Dendritic cell treated with granulocyte-macrophage colony-stimulating factor and Interleukin-4, amounts not matched to agents 40 ng/mL and 50 ng/mL, for 4 days (primary cell): ENCODE measurements around the gene SLMAP.

Experiments
- H3K27ac Mint-ChIP-seq: one replicate; pipeline ENCODE4 v1.8.0; 2022; ENCODE audit warnings: mild to moderate bottlenecking, mixed read lengths
- H3K27me3 Mint-ChIP-seq: one replicate; pipeline ENCODE4 v1.8.0; 2022; ENCODE audit warnings: mild to moderate bottlenecking, mixed read lengths
- H3K36me3 Mint-ChIP-seq: one replicate; pipeline ENCODE4 v1.8.0; 2022; ENCODE audit warnings: low read depth, mixed read lengths
- H3K4me1 Mint-ChIP-seq: one replicate; pipeline ENCODE4 v1.8.0; 2022; ENCODE audit warnings: low read depth, mixed read lengths
- H3K4me3 Mint-ChIP-seq: one replicate; pipeline ENCODE4 v1.8.0; 2022; ENCODE audit warnings: mild to moderate bottlenecking, moderate library complexity, mixed read lengths
- H3K9me3 Mint-ChIP-seq: one replicate; pipeline ENCODE4 v1.8.0; 2022; ENCODE audit warnings: mixed read lengths
- intact Hi-C: fragments of 100-400 bp; cut with micrococcal nuclease; formaldehyde crosslinking; loops from one replicate; pipeline ENCODE4 v1.15.0; 2022

SLMAP gene

DNA sequence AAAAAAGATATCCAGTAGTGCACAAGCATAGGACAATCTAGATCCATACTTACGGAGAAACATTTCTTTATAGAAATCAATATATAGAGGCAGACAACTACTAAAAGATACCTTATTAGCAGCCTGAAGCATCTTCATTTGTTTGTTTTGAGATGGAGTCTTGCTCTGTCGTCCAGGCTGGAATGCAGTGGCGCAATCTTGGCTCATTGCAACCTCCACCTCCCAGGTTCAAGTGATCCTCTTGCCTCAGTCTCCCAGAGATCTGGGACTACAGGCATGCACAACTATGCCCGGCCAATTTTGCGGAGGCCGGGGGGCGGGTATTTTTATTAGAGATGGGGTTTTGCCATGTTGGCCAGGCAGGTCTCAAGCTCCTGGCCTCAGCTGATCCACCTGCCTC is 18.3 kb upstream of the SLMAP start:
- peaks cover 6% of the 10 kb centered on the region for H3K4me1 Mint-ChIP-seq
- intact Hi-C loops, result no loop called here
- no peaks in the 10 kb centered on the region for H3K36me3 Mint-ChIP-seq
- H3K27ac Mint-ChIP-seq, result no peak overlapping the region
- H3K27me3 Mint-ChIP-seq, result no peaks in the 10 kb centered on the region
- H3K9me3 Mint-ChIP-seq, result no peaks in the 10 kb centered on the region
- H3K4me3 Mint-ChIP-seq, result no peak overlapping the region

DNA sequence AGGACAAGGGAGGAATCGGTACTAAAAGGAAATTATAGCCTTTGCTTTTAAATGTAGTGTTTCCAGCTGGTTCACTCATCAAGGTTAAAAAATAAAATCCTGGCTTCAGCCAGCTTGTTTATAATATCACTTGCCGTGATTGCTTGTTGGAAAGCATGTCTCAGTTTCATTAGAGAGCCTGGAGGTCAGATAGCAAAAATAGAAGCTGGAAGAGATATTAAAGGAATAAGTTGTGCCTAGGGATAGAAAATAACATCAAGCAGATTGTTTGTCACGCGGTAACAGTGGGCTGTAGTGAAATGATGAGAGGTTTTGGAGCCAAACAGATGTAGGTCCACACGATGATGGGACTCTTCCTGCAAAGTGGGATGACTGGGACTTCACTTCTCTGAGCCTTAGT is 17.7 kb upstream of the SLMAP start:
- Mint-ChIP-seq H3K9me3 (no peaks in the 10 kb centered on the region), H3K36me3 (no peaks in the 10 kb centered on the region), H3K4me1 (peaks cover 6% of the 10 kb centered on the region), H3K4me3 (no peak overlapping the region), H3K27me3 (no peaks in the 10 kb centered on the region), H3K27ac (no peak overlapping the region)
- intact Hi-C loops, result no loop called here

DNA sequence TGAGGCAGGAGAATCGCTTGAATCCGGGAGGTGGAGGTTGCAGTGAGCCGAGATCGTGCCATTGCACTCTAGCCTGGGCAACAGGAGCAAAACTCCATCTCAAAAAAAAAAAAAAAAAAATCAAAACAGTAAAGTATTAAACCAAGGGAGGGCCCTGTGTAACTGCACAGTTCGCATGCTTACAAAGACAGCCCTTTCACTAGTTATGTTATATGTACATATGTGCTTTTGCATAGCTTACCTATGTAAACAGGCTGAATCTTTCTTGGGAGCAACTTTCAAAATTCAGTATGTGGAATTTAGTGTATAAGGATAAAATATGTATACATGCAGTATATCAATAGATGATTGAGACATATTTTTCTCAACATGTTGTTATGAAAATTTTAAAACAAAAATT is 16.1 kb upstream of the SLMAP start:
- no peak overlapping the region for H3K27ac Mint-ChIP-seq
- H3K27me3 Mint-ChIP-seq, result no peaks in the 10 kb centered on the region
- no peaks in the 10 kb centered on the region for H3K36me3 Mint-ChIP-seq
- no peaks in the 10 kb centered on the region for H3K9me3 Mint-ChIP-seq
- H3K4me1 Mint-ChIP-seq, result no peaks in the 10 kb centered on the region
- H3K4me3 Mint-ChIP-seq, result no peak overlapping the region
- intact Hi-C loops, result no loop called here

DNA sequence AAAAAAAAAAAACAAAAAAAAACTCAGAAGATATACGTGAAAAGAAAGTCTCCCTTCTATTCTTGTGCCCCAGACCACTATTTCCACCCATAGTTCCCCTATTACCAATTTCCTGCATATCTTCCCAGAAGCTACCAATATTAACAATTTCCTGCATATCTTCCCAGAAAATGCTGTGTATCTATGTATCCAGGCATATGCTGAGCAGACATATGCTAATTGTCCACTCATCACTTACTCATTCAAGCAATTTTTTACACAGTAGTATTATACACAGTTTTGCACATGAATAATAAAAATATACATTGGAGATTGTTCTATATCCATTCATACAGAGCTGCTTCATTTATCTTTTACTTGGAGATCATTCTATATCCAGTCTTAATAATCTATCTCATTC is 12.6 kb upstream of the SLMAP start:
- Mint-ChIP-seq H3K4me3 (no peak overlapping the region), H3K36me3 (no peaks in the 10 kb centered on the region), H3K27me3 (no peaks in the 10 kb centered on the region), H3K27ac (no peak overlapping the region), H3K9me3 (no peaks in the 10 kb centered on the region), H3K4me1 (no peaks in the 10 kb centered on the region)
- intact Hi-C loops, result no loop called here

DNA sequence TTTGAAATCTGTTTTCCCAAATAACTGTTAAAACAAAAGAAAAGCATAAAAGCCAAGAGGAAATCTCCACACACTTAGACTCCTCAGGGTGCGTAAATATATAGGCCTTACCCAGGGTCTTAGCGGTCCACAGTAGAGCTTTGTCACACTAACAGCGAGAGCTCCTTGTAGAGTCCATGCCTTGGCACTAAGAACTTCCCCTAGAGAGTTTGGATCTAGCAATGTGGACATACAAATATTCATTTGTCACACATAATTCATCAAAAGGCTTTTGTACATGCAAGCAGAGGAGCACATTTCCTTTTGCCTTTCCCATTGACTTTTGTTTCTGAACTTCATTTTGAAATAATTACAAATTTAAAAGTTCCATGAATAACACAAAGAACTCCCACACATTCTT is 11.0 kb upstream of the SLMAP start:
- H3K4me1 Mint-ChIP-seq, result no peaks in the 10 kb centered on the region
- no peaks in the 10 kb centered on the region for H3K36me3 Mint-ChIP-seq
- no peak overlapping the region for H3K27ac Mint-ChIP-seq
- H3K4me3 Mint-ChIP-seq, result no peak overlapping the region
- intact Hi-C loops, result no loop called here
- no peaks in the 10 kb centered on the region for H3K9me3 Mint-ChIP-seq
- H3K27me3 Mint-ChIP-seq, result no peaks in the 10 kb centered on the region

DNA sequence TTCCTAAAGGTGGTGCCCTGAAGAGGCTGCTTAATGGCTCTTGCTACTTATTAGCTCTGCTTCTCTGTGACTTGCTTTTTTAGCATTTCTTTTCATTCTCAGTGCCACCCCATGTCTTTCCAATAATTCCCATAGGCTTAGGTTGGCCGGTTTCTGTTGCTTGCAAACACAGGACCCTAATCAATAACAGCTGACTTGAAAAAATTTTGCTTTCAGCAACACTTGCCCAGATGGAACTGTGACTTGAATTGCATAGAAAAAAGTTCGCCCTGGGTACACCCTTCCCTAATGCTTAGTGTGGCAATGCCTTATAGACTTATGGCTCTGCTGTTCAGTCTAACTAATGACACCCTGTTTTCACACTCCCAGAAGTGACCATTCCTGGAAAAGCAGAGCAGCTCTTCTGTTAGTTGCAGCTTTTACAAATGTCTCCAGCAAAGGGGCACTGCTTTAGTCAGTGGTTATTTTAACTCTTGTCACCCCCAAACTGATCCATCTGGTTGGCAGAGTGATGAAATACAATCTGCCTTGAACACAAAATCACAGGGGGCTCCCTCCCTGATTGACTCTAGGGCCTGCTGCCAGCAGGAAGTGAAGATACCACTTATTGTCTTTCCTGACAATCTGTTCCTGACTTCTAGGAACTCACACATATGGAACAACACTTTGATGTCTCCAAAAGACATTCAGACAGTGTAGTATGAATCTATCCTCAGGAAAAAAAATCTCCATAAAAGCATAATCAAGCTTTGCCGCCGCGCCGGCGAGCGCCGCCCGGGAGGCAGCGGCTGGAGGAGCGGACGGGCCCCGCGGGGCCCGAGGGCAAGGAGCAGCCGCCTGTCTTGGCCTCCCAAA is 9.7 kb upstream of the SLMAP start:
- Mint-ChIP-seq H3K9me3 (no peaks in the 10 kb centered on the region), H3K27ac (no peak overlapping the region), H3K4me1 (no peaks in the 10 kb centered on the region), H3K27me3 (no peaks in the 10 kb centered on the region), H3K4me3 (no peak overlapping the region), H3K36me3 (no peaks in the 10 kb centered on the region)
- intact Hi-C loops, result no loop called here

DNA sequence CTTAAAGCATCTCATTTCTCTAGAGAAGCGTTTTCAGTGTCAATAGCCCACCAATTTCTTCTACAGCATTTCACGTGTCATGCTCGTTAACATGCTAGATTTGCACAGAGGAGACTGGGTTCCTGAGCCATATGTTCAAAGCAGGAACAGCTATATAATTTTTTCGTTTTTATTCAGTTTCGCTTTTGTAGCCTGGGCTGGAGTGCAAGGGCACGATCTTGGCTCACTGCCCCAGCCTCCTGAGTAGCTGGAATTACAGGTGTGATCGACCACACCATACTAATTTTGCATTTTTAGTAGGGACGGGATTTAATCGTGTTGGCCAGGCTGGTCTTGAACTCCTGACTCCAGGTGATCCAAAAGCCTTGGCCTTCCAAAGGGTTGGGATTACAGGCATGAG is 6.6 kb upstream of the SLMAP start:
- Mint-ChIP-seq H3K27ac (no peak overlapping the region), H3K4me1 (peaks cover 5% of the 10 kb centered on the region), H3K4me3 (no peak overlapping the region), H3K36me3 (no peaks in the 10 kb centered on the region), H3K9me3 (no peaks in the 10 kb centered on the region), H3K27me3 (no peaks in the 10 kb centered on the region)
- intact Hi-C loops, result no loop called here

DNA sequence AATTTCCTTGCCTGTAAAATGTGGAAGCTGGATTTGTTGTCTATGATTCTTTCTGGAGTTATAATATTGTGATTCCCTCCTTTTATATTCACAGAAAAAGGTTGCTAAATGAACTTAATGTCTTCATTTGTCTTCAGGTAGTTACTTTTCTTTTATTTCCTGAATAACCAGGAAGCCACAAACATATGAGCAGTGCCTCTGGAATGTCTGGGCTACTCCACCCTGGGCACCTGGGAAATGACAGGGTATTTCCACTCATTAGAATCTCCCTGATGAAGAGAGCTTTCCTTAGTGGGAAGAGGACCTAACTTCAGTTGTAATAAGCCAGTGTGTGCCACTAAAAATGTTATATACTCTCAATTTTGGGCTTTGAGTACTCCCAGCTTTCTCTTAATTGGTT is 3.8 kb upstream of the SLMAP start:
- no peak overlapping the region for H3K4me3 Mint-ChIP-seq
- H3K4me1 Mint-ChIP-seq, result peaks cover 14% of the 10 kb centered on the region

DNA sequence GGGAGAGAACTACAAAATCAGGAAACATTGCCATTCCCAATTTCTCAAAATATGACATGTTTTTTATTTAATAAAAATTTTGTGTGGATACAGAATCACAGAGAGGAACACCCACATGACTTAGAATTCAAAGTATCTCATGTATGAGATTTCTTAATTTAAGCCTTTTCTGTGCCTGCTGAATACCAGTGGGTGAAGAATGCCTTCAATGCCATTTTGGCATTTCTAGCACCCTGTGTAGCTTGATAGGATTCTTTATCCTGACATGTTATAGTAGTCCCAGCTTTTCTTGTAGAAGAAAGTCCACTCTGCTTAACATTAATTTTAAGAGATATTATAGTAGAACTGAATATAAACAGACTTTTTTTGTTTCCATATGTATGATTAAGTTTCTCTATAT is 3.1 kb upstream of the SLMAP start:
- intact Hi-C loops, result no loop called here
- Mint-ChIP-seq H3K27ac (no peak overlapping the region), H3K4me3 (no peak overlapping the region), H3K9me3 (no peaks in the 10 kb centered on the region), H3K36me3 (peaks cover 20% of the 10 kb centered on the region), H3K4me1 (peaks cover 21% of the 10 kb centered on the region), H3K27me3 (no peaks in the 10 kb centered on the region)

More for the DNA sequence above, 3.8 kb upstream of the SLMAP start:
- Mint-ChIP-seq H3K27ac (no peak overlapping the region), H3K9me3 (no peaks in the 10 kb centered on the region), H3K36me3 (peaks cover 13% of the 10 kb centered on the region), H3K27me3 (no peaks in the 10 kb centered on the region)
- intact Hi-C loops, result no loop called here

DNA sequence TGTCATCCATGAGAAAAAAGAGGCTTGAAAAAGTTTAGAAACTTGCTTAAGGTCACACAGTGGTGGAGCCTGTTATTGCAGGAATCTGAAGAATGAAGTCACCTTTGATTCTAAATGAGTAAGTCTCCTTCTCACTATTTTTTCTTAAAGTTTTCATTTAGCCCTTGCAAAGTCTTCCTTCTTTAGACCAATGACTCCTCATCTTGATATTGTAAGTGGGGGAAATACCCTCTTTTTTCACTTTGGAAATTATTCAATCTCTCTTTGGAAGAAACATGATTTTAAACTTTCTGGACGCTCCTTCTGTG is 787 bp upstream of the SLMAP start:
- H3K27me3 Mint-ChIP-seq, result no peaks in the 10 kb centered on the region
- H3K9me3 Mint-ChIP-seq, result no peaks in the 10 kb centered on the region
- H3K27ac Mint-ChIP-seq, result peak overlapping the region; percentile 89
- H3K4me3 Mint-ChIP-seq, result peak overlapping the region; percentile 95
- intact Hi-C loops, result loop anchor here (1.0 to 5.0 kb wide), 2 partner anchors 63 to 83 kb away; no protein-coding TSS in a partner anchor
- H3K36me3 Mint-ChIP-seq, result peaks cover 30% of the 10 kb centered on the region
- H3K4me1 Mint-ChIP-seq, result peaks cover 33% of the 10 kb centered on the region

DNA sequence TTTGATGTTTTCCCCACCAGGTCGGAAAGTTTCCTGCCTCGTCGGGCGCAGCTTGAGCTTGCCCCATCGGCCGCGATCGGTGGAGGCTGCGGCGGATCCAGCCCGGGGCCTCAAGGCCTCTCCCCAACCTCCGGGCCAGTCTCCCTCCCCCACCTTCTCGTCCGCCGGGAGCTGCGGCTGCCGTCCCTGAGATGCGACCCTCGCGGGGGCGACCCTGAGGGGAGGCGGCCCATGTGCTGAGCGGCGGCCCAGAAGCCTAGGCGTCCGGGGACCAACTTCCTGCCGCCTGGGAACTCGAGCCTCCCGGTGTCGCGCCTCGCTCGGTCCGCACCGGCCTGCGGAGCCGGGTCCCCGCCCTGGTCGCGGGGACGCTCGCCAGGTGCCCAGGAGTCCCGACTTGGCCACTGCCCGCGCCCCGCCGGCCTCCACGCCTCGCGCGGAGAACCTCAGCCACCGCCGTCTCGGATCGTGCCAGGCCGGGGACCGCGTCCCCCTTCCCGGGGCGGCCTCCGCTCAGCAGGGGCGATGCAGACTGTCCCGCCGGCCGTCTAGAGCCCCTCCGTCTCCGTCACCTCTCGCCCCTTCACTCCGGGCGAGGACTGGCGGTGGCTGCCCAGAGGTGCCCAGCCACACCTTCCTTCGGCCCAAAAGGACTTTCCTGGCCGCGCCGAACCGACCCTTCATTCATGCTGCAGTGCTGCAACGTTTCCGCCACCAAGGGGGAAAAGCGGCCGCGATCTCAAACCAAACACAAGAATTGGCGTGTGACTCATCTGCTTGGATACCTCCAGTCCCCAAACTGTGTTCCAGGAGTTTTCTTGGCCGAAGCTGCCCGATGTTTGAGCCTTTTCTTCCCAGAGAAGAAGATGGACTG is 656 bp downstream of the SLMAP start:
- intact Hi-C loops, result loop anchor here (2.0 to 5.0 kb wide), 2 partner anchors 84 to 200 kb away; partner anchors contain the start of gene PDE12
- Mint-ChIP-seq H3K9me3 (no peaks in the 10 kb centered on the region), H3K27ac (peak overlapping the region; percentile 89), H3K27me3 (no peaks in the 10 kb centered on the region), H3K36me3 (peaks cover 41% of the 10 kb centered on the region), H3K4me1 (peaks cover 33% of the 10 kb centered on the region), H3K4me3 (peak overlapping the region; percentile 95)

DNA sequence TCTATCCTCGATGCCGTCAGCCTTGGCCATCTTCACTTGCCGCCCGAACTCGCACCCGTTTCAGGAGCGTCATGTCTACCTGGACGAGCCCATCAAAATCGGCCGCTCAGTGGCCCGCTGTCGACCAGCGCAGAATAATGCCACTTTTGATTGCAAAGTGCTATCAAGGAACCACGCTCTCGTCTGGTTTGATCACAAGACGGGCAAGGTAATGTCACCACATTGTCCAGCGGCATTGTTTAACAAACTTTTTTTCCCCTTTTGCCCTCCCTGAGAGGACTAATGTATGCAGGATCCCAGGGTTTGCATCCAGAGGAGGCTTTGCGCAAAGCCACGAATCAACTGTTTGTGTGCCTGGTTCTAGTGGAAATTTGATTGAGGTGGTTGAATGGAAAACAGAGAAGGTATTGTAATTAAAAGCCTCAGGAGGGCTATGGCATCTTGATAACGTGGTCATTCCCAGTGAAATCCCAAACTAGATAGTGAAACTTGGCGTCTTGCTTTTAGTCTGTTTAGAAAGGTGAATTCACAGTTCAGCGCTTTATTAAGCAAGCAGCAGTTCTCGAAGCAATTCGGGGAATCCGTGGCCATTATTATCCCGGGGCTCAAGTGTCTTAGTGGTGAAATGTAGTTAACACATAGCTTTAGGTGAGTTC is 1.7 kb downstream of the SLMAP start:
- Mint-ChIP-seq H3K27ac (no peak overlapping the region), H3K4me3 (peak overlapping the region; percentile 95), H3K4me1 (peaks cover 37% of the 10 kb centered on the region), H3K9me3 (no peaks in the 10 kb centered on the region), H3K27me3 (no peaks in the 10 kb centered on the region), H3K36me3 (peaks cover 51% of the 10 kb centered on the region)
- intact Hi-C loops, result loop anchor here (2.0 to 5.0 kb wide), 2 partner anchors 85 to 201 kb away; partner anchors contain the start of gene PDE12

DNA sequence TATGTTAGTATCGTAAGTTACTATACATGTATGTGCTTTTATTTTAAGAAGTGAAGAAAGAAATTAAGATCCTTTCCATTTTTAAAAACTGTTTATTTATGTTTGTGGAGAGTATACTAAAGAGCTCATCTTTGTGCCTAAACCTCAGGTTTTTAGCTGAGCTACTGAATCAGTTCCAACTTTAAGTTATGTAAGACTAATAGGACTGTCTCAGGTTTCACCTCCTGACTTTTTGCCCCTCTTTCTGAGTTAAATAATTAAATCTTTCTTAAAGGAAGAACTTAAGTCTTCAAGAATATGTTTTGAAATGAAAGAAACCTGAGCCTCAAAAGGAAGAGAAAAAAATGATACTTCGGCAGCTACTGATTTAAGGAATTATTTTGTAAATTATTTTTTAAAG is 2.6 kb downstream of the SLMAP start:
- intact Hi-C loops, result loop anchor here (5.0 kb wide), 1 partner anchor 86 kb away; no protein-coding TSS in a partner anchor
- no peaks in the 10 kb centered on the region for H3K9me3 Mint-ChIP-seq
- H3K27me3 Mint-ChIP-seq, result no peaks in the 10 kb centered on the region
- H3K27ac Mint-ChIP-seq, result no peak overlapping the region
- H3K36me3 Mint-ChIP-seq, result peaks cover 56% of the 10 kb centered on the region
- no peak overlapping the region for H3K4me3 Mint-ChIP-seq
- peaks cover 43% of the 10 kb centered on the region for H3K4me1 Mint-ChIP-seq

DNA sequence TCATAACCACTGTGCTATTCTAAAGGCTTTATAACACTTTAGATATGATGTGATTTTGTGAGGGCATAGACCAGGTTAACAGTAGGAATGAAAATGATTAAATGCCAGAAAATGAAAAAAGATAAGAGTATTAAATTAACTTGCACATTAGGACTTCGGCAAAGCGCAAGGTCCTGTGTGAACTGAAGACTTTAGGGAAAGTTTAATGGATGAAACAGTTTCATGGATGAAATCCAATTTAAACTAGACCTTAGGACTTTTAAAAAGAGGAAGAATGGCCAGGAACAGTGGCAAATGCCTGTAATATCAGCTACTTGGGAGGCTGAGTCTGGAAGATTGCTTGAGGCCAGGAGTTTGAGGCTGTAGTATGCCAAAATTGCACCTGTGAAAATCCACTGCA is 8.7 kb downstream of the SLMAP start:
- Mint-ChIP-seq H3K9me3 (no peaks in the 10 kb centered on the region), H3K4me3 (no peak overlapping the region), H3K4me1 (peaks cover 46% of the 10 kb centered on the region), H3K27me3 (no peaks in the 10 kb centered on the region), H3K27ac (no peak overlapping the region), H3K36me3 (peaks cover 68% of the 10 kb centered on the region)
- intact Hi-C loops, result no loop called here
